Heart left ventricle (tissue), 16 donors: ENCODE results near the gene LAMC3. TPM values are rescaled to one million over a fixed set of nuclear protein-coding genes. Genes with fewer than 3 reads are reported as not detected.
A peak's percentile ranks its signal among the peaks of the same experiment; 100 is the strongest.
"Not testable (repeated sequence)": the region's sequence is repeated elsewhere in the genome, so short reads cannot be mapped to it uniquely, and the experiment has no call there.

ENCODE experiments used
- ATAC-seq, 4 donors: fragments of 200-7000 bp; cut with Tn5 transposase; one replicate each; pipeline ENCODE4 v1.9.1; 2020 to 2022; ENCODE audit warnings: moderate library complexity in 4 of 4, mild to moderate bottlenecking in 3 of 4, moderate number of reproducible peaks in 1 of 4
- DNase-seq, 5 donors: peaks; one replicate each; pipeline ENCODE4 v3.0.0-alpha.2; 2020
- H3K27ac ChIP-seq, 12 donors: fragments of 200-600 bp; sonication (generic) in 4 of 12; one replicate each; pipeline versions ENCODE4 v1.5.0 to v1.8.0; 2016 to 2022; ENCODE audit warnings: mild to moderate bottlenecking in 2 of 12
- H3K27me3 ChIP-seq, 9 donors: fragments of 200-600 bp; sonication (generic) in 2 of 9; one replicate each; pipeline versions ENCODE4 v1.5.1 to v1.8.0; 2016 to 2022; ENCODE audit warnings: mild to moderate bottlenecking in 3 of 9
- H3K36me3 ChIP-seq, 9 donors: fragments of 200-600 bp; sonication (generic) in 2 of 9; one replicate each; pipeline versions ENCODE4 v1.5.0 to v1.8.0; 2018 to 2022; ENCODE audit warnings: mild to moderate bottlenecking in 2 of 9
- H3K4me1 ChIP-seq, 12 donors: fragments of 200-600 bp; sonication (generic) in 4 of 12; one replicate each; pipeline versions ENCODE4 v1.5.0 to v1.8.0; 2016 to 2022; ENCODE audit warnings: mild to moderate bottlenecking in 3 of 12
- H3K4me3 ChIP-seq, 12 donors: fragments of 200-600 bp; sonication (generic) in 4 of 12; one replicate each; pipeline versions ENCODE4 v1.5.0 to v1.8.0; 2017 to 2022; ENCODE audit warnings: mild to moderate bottlenecking in 9 of 12, moderate library complexity in 4 of 12
- H3K9me3 ChIP-seq, 12 donors: fragments of 200-600 bp; sonication (generic) in 4 of 12; one replicate each; pipeline versions ENCODE4 v1.5.0 to v1.8.0; 2016 to 2022; ENCODE audit warnings: mild to moderate bottlenecking in 1 of 12
- POLR2A ChIP-seq, 2 donors: fragments of 450-650 bp; IDR thresholded peaks; one replicate each; pipeline ENCODE4 v1.6.1; 2017; ENCODE audit warnings: antibody characterized with exemption in 2 of 2, mild to moderate bottlenecking in 2 of 2, moderate library complexity in 2 of 2
- WGBS, 4 donors: extraction: QIAGEN DNeasy Blood & Tissue Kit in 2 of 4; methylation state at CpG; one replicate each; pipeline versions ENCODE4 v1.1.5 to v1.1.7; 2013 to 2018; 5-methylcytosine and 5-hydroxymethylcytosine counted together
- intact Hi-C, 10 donors: fragments of 100-400 bp; cut with DNase I; formaldehyde crosslinking; loops; one replicate each; pipeline versions ENCODE4 v1.11.1 to v1.14.2; 2022
- polyA plus RNA-seq, 2 donors: library from polyadenylated mRNA; stranded (reverse); fragments of 200-250 nt; gene quantifications; one replicate each; pipeline ENCODE4 v1.2.3, GENCODE V29; 2013
- total RNA-seq, 9 donors: library from RNA; depleted of rRNA in 2 of 9; stranded (reverse); fragments of >200 nt in 2 of 9; fragmentation: NEBNext Ultra II Directional in 3 of 9; extraction: Animal tissue kit (Norgen Biotek cat#: 25700) in 3 of 9; gene quantifications; one replicate each; pipeline versions ENCODE4 v1.1.0 to v1.2.4, GENCODE V29; 2016 to 2023
- TF ChIP-seq, protein P1 (sequence below), 12 donors: fragments of 200-600 bp; sonication (generic) in 4 of 12; IDR thresholded peaks; one replicate each; pipeline versions ENCODE4 v1.5.0 to v1.8.0; 2018 to 2022; ENCODE audit warnings: antibody characterized with exemption in 12 of 12, mild to moderate bottlenecking in 5 of 12
- donor health status: ischemic (EF 13 %, LVEDD 7.1; RV severe dilation, severe dysfunction).
- donor health status: healthy with polysubstance abuse.
- donor health status: DM: no; HTN: yes; CAD: no.
- donor health status: DM: no; HTN: no; CAD: no.
- donor health status: ischemic (EF 25% LVEDD 6.9; RV normal size, moderate dysfunction).
- donor health status: ischemic (EF 25% LVEDD 5.7; RV mildly dilated, moderate dysfunction).
- donor health status: healthy.
- donor health status: DM: yes; HTN: yes; CAD: no.
- donor health status: ischemic (EF 35%, LVEDD 5.7; RV mildly dilated, moderate dysfunction).
- donor health status: nonischemic (EF 11% LVEDD 7.7; RV severe dilation, severe dysfunction).
- donor health status: DM: yes; HTN: yes; CAD: no.
- donor health status: PGD.
- donor health status: ischemic (EF 29% LVEDD 5.4; RV normal size, mild dysfunction).
- donor health status: nonischemic (EF 23%, LVEDD 6.1; RV moderate dilation, normal function).

Gene LAMC3
- total and polyA plus RNA-seq, 11 donors = 0.11 to 1.8 (median 0.67) TPM

DNA sequence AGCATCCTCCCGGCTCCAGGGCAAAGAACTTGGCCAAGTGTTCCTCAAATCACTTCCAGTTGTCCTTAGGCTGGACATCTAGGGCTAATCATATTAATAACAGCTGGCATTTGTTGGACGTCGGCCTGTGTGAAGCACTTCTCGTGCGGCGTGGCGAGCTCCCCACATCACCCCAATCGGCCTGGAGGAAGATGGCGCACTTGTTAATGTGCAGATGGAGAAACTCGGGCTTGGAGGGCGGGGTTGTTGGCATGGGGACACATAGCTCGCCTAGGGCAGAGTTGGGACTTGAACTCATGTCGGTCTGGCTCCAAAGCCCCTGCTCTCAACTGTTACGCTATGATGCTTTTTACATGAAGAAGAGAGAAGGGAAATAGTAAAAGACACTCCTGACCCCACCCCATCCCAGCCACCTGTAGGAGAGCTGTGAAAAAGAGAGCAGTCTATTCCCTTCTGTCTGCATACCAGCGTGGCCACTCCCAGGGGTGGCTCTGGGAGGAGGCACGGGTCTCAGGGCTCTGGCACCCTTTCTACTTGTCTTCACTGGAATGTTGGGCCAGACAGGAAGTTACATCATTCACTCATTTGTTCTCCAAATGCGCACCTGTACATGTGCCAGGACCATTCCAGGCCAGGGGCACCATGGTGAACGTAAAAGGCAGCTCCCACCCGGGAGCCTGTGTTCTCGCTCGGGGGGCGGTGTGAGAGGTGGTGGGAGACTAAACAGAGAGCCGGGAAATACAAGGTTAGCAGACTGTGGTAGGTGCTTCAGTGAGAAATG lies 103.6 kb downstream of the LAMC3 start:
- 81 to 92% (median 88%) methylated on average over 21 to 23 of the region's 23 CpGs for WGBS, 4 donors
- Histone ChIP-seq H3K9me3 (no peaks in the 10 kb centered on the region), H3K27ac (peak overlapping the region in 3 of 12 donors; percentile 14 to 43 (median 16)), H3K4me3 (no peak overlapping the region), H3K4me1 (peaks cover 0 to 33% (median 8%) of the 10 kb centered on the region in 12 donors), H3K27me3 (no peaks in the 10 kb centered on the region), H3K36me3 (peaks cover 0 to 9% (median 0%) of the 10 kb centered on the region in 9 donors)
- ATAC-seq = no peak
- DNase-seq = no peak
- intact Hi-C loops = no loop called here
- TF ChIP-seq, protein P1, sequence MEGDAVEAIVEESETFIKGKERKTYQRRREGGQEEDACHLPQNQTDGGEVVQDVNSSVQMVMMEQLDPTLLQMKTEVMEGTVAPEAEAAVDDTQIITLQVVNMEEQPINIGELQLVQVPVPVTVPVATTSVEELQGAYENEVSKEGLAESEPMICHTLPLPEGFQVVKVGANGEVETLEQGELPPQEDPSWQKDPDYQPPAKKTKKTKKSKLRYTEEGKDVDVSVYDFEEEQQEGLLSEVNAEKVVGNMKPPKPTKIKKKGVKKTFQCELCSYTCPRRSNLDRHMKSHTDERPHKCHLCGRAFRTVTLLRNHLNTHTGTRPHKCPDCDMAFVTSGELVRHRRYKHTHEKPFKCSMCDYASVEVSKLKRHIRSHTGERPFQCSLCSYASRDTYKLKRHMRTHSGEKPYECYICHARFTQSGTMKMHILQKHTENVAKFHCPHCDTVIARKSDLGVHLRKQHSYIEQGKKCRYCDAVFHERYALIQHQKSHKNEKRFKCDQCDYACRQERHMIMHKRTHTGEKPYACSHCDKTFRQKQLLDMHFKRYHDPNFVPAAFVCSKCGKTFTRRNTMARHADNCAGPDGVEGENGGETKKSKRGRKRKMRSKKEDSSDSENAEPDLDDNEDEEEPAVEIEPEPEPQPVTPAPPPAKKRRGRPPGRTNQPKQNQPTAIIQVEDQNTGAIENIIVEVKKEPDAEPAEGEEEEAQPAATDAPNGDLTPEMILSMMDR (IDR thresholded peaks at IDR 0.05) = no peak
- TF ChIP-seq POLR2A (IDR thresholded peaks at IDR 0.05) = no peak

DNA sequence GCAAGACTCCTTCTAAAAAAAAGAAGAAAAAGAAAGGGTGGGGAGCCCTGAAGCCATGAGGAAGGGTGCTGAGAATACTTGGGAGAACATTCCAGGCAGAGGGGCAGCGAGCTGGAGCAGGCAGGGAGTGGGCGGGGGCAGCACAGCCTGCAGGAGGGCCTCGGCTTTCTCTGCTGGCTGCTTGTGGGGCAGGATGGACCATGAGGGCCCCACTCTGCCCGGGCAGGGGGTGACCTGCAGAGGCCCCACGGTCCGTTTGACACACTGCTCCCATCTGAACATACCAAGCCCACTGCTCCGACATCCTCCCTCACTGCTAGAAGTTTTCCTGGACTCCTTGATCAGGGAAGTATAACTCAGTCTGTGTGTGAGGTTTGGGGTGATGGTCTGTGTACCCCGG lies 104.7 kb downstream of the LAMC3 start:
- peak overlapping the region in 2 of 12 donors; percentile 33 to 43 for H3K27ac ChIP-seq
- peaks cover 0 to 33% (median 10%) of the 10 kb centered on the region in 12 donors for H3K4me1 ChIP-seq
- H3K9me3 ChIP-seq = no peaks in the 10 kb centered on the region
- H3K36me3 ChIP-seq = peaks cover 0 to 20% (median 0%) of the 10 kb centered on the region in 9 donors
- no peaks in the 10 kb centered on the region for H3K27me3 ChIP-seq
- ATAC-seq (no peak), DNase-seq (no peak)
- no peak overlapping the region for H3K4me3 ChIP-seq
- intact Hi-C loops = no loop called here
- TF ChIP-seq, protein P1 (IDR thresholded peaks at IDR 0.05) = no peak
- TF ChIP-seq POLR2A (IDR thresholded peaks at IDR 0.05) = no peak
- 90 to 93% (median 91%) methylated on average over 7 to 8 of the region's 8 CpGs for WGBS, 4 donors

DNA sequence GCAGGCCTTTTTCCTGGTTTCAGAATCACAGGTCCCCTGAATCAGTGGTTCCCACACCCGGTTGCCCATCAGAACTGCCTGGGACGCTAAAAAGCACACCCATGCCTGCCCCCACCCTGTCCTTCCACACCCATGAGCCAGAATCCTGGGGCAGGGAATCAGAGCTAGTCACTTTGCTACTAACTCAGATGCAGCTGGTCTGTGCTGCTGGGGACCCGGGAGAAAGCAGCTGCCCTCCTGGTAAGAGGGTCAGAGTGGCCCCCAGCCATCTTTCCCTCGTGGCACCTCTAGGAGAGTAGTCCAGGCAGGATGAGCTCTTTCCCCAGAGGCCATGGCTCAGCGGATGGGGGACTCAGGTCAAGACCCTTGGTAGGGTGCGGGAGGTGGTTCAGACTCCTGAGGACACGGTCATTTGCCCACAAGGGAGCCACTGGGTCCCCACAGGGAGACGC lies 105.1 kb downstream of the LAMC3 start:
- no peaks in the 10 kb centered on the region for H3K9me3 ChIP-seq
- intact Hi-C loops = no loop called here

GRCh38 chr9:131115360-131115742 lies 106.4 kb downstream of the LAMC3 start:
- intact Hi-C loops, H3K4me3 ChIP-seq, H3K27me3 ChIP-seq, DNase-seq, ATAC-seq, H3K9me3 ChIP-seq: not testable (repeated sequence)
- Histone ChIP-seq H3K4me1 (peaks cover 0 to 34% (median 10%) of the 10 kb centered on the region in 12 donors), H3K36me3 (peaks cover 0 to 35% (median 7%) of the 10 kb centered on the region in 9 donors), H3K27ac (peak overlapping the region in 2 of 12 donors; percentile 65 to 88)
- 91 to 95% (median 93%) methylated on average over 6 of the region's 6 CpGs for WGBS, 4 donors

More for the DNA sequence above, 105.1 kb downstream of the LAMC3 start:
- Histone ChIP-seq H3K4me1 (peaks cover 0 to 34% (median 10%) of the 10 kb centered on the region in 12 donors), H3K27ac (peak overlapping the region in 2 of 12 donors; percentile 33 to 43), H3K27me3 (no peaks in the 10 kb centered on the region), H3K36me3 (peaks cover 0 to 25% (median 0%) of the 10 kb centered on the region in 9 donors), H3K4me3 (no peak overlapping the region)
- TF ChIP-seq POLR2A (IDR thresholded peaks at IDR 0.05) = no peak
- TF ChIP-seq, protein P1 (IDR thresholded peaks at IDR 0.05) = no peak
- no peak for DNase-seq
- ATAC-seq = no peak
- WGBS, 4 donors = 83 to 87% (median 85%) methylated on average over 8 of the region's 8 CpGs
